T-helper 17 cell (primary cell): ENCODE measurements around the gene DNAI2. TPM values are rescaled to one million over a fixed set of nuclear protein-coding genes. Genes with fewer than 3 reads are reported as not detected.

Experiments
- ATAC-seq: fragments of 150-1000 bp; cut with Tn5 transposase; 2 replicates; pipeline ENCODE4 v1.10.0; 2021; ENCODE audit warnings: mild to moderate bottlenecking, moderate library complexity
- DNase-seq, 3 donors: peaks; one replicate each; pipeline versions ENCODE4 v3.0.0 to v3.0.0-alpha.2; 2020 to 2021
- H3K9me3 ChIP-seq: one replicate; pipeline ENCODE4 v1.7.0; 2013; ENCODE audit warnings: low read length, mild to moderate bottlenecking; ENCODE audit not compliant: control insufficient read depth, poor library complexity, severe bottlenecking
- H3K27ac Mint-ChIP-seq: one replicate; pipeline ENCODE4 v1.8.0; 2022; ENCODE audit warnings: mild to moderate bottlenecking, moderate library complexity, mixed read lengths
- H3K27me3 Mint-ChIP-seq: one replicate; pipeline ENCODE4 v1.8.0; 2022; ENCODE audit warnings: mixed read lengths
- H3K36me3 Mint-ChIP-seq: one replicate; pipeline ENCODE4 v1.8.0; 2022; ENCODE audit warnings: low read depth, mixed read lengths
- H3K4me1 Mint-ChIP-seq: one replicate; pipeline ENCODE4 v1.8.0; 2022; ENCODE audit warnings: mild to moderate bottlenecking, mixed read lengths
- H3K4me3 Mint-ChIP-seq: one replicate; pipeline ENCODE4 v1.8.0; 2022; ENCODE audit warnings: mild to moderate bottlenecking, moderate library complexity, mixed read lengths
- total RNA-seq, 4 donors: library from RNA in 2 of 4; stranded (reverse) in 2 of 4; gene quantifications; one replicate each; pipeline ENCODE4 v1.2.3 and lab custom pipeline; 2022 to 2026

DNAI2 gene
- total RNA-seq, 2 donors from 2014 or later: 4.1 to 4.2 TPM

DNA sequence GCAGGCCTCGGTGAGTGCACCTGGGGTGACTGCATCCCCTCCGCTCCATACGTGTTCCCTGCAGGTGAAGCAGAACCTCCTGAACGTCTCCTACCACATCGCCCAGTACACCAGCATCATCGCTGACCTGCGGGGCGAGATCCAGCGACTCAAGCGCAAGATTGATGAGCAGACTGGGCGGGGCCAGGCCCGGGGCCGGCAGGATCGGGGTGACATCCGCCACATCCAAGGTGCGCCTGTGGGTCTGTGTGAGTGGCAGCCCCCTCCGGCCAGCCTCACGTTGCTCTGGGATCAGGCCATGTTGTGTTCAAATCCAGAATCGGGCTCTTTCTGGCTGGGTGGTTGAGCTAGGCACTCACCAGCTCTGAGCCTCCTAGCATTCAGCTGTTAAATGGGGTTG, 75.1 kb downstream of the DNAI2 start:
- Mint-ChIP-seq H3K27me3 (peaks cover 45% of the 10 kb centered on the region), H3K36me3 (no peaks in the 10 kb centered on the region), H3K4me3 (no peak overlapping the region), H3K27ac (no peak overlapping the region), H3K4me1 (peaks cover 5% of the 10 kb centered on the region)
- ATAC-seq: no peak
- no peak for DNase-seq
- H3K9me3 ChIP-seq: no peaks in the 10 kb centered on the region

DNA sequence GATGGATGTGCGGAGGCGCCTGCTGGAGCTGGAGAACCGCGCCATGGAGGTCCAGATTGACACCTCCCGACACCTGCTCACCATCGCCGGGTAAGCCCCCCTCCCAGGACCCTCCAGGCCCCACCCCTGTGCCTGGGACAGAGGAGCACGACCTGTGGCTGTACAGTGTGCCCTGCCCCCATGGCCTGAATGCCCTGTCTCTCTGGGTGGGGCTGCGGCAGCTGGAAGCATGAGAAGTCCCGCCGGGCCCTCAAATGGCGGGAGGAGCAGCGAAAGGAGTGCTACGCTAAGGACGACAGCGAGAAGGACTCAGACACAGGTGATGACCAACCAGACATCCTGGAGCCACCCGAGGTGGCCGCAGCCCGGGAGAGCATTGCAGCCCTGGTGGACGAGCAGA, 76.5 kb downstream of the DNAI2 start:
- Mint-ChIP-seq H3K4me3 (no peak overlapping the region), H3K4me1 (peaks cover 7% of the 10 kb centered on the region), H3K27me3 (peaks cover 54% of the 10 kb centered on the region), H3K36me3 (no peaks in the 10 kb centered on the region), H3K27ac (no peak overlapping the region)
- ATAC-seq (no peak), DNase-seq (no peak)
- H3K9me3 ChIP-seq: no peaks in the 10 kb centered on the region

DNA sequence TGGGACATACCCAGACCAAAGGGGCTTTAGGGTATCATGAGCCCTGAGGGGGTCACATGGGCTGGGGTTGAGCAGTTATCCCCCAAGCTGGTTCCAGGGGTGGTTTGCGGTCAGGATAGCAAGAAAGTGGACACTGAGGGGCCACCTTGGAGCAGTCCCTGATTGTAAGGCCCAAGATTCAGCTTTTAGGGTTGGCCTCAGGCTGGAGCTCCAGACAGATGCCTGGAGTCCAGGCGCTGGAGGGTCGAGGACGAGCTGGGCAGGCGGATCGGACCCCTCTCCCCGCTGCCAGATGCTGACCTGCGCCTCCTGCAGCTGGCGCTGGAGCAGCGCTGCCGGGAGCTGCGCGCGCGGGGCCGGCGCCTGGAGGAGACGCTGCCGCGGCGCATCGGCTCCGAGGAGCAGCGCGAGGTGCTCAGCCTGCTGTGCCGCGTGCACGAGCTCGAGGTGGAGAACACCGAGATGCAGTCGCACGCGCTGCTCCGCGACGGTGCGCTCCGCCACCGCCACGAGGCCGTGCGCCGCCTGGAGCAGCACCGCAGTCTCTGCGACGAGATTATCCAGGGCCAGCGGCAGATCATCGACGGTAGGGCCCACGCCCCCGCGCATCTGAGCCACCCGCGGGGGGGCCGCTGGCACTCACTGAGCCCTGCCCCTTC, 77.6 kb downstream of the DNAI2 start:
- peaks cover 63% of the 10 kb centered on the region for H3K27me3 Mint-ChIP-seq
- peaks cover 7% of the 10 kb centered on the region for H3K4me1 Mint-ChIP-seq
- no peaks in the 10 kb centered on the region for H3K36me3 Mint-ChIP-seq
- H3K9me3 ChIP-seq: no peaks in the 10 kb centered on the region
- peak overlapping the region; percentile 49 for H3K4me3 Mint-ChIP-seq
- DNase-seq (no peak), ATAC-seq (peak; percentile 44)
- H3K27ac Mint-ChIP-seq: no peak overlapping the region

DNA sequence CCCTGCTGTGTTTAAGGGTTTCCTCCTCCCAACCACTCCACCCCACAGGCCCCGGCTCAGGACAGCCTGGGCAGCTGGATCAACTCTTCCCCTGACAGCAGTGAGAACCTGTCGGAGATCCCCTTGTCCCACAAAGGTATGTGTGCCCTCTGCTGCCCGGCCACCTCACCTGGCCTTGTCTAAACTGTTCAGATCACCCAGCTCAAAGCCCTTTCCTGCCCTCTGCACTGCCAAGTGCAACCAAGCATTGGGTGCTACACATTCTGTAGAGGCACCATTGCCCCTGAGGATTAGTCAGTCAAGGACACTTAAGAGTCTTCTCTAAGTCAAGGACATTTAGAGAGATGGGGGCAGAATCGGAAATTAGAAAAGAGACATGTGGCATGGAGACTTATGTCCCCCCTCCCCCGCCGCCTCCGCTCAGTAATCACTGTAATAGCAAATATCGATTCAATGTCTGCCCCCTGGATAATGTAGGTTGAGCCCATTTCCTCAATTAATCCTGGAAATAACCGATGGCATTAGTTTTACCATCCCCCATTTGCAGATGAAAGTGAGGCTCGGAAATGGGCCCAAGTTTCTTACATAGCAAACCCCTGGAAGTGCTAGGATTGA, 79.5 kb downstream of the DNAI2 start:
- no peak overlapping the region for H3K4me3 Mint-ChIP-seq
- H3K4me1 Mint-ChIP-seq: peaks cover 8% of the 10 kb centered on the region
- peaks cover 59% of the 10 kb centered on the region for H3K27me3 Mint-ChIP-seq
- ATAC-seq: no peak
- DNase-seq: no peak
- H3K27ac Mint-ChIP-seq: no peak overlapping the region
- H3K9me3 ChIP-seq: no peaks in the 10 kb centered on the region
- H3K36me3 Mint-ChIP-seq: no peaks in the 10 kb centered on the region

DNA sequence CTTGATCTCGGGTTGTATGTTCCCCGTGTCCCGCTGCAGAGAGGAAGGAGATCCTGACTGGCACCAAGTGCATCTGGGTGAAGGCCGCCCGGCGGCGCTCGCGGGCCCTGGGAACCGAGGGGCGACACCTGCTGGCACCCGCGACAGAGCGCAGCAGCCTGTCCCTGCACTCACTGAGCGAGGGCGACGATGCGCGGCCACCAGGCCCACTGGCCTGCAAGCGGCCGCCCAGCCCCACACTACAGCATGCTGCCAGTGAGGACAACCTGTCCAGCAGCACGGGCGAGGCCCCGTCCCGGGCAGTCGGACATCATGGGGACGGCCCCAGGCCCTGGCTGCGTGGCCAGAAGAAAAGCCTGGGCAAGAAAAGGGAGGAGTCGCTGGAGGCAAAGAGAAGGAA, 80.1 kb downstream of the DNAI2 start:
- Mint-ChIP-seq H3K36me3 (no peaks in the 10 kb centered on the region), H3K4me3 (no peak overlapping the region), H3K27ac (no peak overlapping the region), H3K4me1 (peaks cover 9% of the 10 kb centered on the region), H3K27me3 (peaks cover 57% of the 10 kb centered on the region)
- ATAC-seq (peak; percentile 73), DNase-seq (peak; percentile 33 to 47 (median 43))
- no peaks in the 10 kb centered on the region for H3K9me3 ChIP-seq

DNA sequence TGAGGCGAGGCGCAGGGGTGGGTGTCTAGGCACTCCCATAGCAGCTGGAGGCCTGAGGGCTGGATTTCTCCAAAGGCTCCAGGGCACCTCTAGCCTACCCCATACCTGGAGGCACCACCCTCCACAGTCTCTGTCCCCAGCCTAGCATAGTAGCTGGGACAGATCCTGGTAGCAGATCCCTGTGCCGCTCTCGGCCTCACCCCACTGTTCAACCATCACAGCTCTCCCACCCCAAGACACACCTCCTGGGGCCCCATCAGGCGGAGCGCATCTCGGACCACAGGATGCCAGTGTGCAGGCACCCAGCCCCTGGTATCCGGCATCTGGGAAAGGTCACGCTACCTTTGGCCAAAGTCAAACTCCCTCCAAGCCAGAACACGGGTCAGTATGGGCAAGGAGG, 80.5 kb downstream of the DNAI2 start:
- H3K4me1 Mint-ChIP-seq: peaks cover 9% of the 10 kb centered on the region
- no peak for DNase-seq
- no peak overlapping the region for H3K4me3 Mint-ChIP-seq
- H3K27me3 Mint-ChIP-seq: peaks cover 59% of the 10 kb centered on the region
- no peaks in the 10 kb centered on the region for H3K9me3 ChIP-seq
- no peak overlapping the region for H3K27ac Mint-ChIP-seq
- H3K36me3 Mint-ChIP-seq: no peaks in the 10 kb centered on the region
- ATAC-seq: no peak

DNA sequence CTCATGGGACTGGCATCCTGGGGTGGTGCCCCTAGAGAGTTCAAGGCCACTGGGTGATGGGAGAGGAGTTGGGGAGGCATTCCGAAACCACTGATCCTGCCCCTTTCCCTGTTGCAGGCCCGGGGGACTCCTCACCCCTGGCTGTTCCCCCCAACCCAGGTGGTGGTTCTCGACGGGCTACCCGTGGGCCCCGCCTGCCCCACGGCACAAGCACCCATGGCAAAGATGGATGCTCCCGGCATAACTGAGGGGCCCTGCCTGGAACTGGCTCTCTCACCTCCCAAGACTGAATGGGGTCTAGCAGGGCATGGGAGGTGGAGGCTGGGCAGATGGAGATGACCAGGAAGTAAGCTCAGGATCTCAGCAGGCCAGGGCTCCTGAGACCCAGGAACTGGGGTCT, 81.0 kb downstream of the DNAI2 start:
- Mint-ChIP-seq H3K27me3 (peaks cover 61% of the 10 kb centered on the region), H3K27ac (no peak overlapping the region), H3K36me3 (no peaks in the 10 kb centered on the region), H3K4me1 (peaks cover 9% of the 10 kb centered on the region), H3K4me3 (no peak overlapping the region)
- H3K9me3 ChIP-seq: no peaks in the 10 kb centered on the region
- no peak for ATAC-seq
- no peak for DNase-seq

DNA sequence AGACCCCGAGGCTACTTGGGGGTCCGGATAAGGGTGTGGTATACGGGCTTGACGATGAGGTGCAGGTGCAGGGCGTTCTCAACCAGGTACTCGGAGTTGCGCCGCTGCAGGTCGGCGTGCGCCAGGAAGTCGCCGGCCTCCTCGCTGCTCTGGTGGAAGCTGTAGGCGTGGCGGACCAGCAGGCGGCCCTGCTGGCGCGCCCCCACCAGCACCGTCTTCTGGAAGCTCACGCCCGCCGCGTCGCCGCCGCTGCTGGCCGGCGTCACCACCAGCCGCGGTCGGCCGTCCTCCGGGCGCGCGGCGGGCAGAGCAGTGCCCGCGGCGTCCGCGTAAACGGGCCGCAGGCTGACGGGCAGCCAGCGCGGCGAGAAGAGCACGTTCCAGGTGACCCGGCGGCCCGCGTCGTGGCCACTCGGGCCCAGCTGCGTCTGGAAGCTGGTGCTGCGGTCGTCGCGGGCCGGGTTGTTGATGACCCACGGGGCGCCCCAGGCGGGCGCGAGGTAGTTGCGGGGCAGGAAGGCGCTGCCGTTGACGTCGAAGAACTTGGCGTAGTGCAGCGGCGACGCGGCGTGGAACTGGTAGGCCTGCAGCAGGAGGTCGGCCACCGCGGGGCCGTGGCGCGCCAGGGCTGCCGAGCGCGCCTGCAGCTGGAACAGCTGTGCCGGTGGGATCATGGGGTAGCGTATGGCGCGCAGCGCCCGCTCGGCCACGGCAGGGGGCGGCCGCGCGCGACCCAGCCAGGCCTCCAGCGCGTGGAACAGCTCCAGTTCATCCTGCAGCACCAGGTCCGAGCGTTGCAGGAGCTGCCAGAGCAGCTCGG, 82.8 kb downstream of the DNAI2 start:
- ATAC-seq (peak; percentile 45), DNase-seq (no peak)
- no peak overlapping the region for H3K27ac Mint-ChIP-seq
- peaks cover 9% of the 10 kb centered on the region for H3K4me1 Mint-ChIP-seq
- no peaks in the 10 kb centered on the region for H3K36me3 Mint-ChIP-seq
- H3K9me3 ChIP-seq: no peaks in the 10 kb centered on the region
- H3K27me3 Mint-ChIP-seq: peaks cover 65% of the 10 kb centered on the region
- peak overlapping the region; percentile 53 for H3K4me3 Mint-ChIP-seq

DNA sequence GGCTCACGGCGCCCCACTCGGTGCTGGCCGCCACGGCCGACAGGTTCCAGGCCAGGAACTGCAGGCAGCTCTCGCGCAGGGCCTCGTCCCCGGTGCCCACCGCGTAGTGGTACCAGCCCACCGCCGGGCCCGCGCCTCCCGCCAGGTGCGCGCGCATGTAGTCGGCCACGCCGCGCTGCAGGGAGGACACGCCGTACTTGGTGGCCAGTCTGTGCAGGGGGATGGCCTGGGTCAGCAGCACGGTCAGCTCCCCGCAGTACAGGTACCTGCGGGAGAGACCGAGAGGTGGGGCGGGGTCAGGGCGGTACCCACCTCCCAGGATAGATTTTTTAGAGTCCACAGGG, 83.4 kb downstream of the DNAI2 start:
- no peak for ATAC-seq
- Mint-ChIP-seq H3K4me3 (no peak overlapping the region), H3K4me1 (peaks cover 7% of the 10 kb centered on the region), H3K27ac (no peak overlapping the region), H3K27me3 (peaks cover 65% of the 10 kb centered on the region), H3K36me3 (no peaks in the 10 kb centered on the region)
- H3K9me3 ChIP-seq: no peaks in the 10 kb centered on the region
- no peak for DNase-seq

DNA sequence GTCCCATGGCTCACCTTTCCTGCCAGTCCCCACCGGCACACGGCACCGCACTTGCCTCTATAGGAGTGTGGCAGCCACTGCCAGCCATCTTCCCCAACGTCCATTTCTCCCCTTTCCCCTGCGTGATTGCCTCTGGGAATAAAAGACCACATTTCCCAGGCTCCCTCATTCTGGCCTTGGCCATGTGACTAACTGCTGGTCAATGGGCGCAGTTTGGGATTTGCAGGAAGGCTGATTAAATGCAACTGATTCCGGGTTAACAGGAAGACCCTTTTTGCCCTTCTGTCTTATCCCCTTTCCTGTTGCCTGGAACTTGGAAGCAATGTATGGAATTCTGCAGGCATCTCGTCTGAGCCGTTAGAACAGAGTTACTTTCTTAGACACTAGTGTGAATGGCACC, 84.7 kb downstream of the DNAI2 start:
- no peaks in the 10 kb centered on the region for H3K9me3 ChIP-seq
- Mint-ChIP-seq H3K36me3 (no peaks in the 10 kb centered on the region), H3K27me3 (peaks cover 61% of the 10 kb centered on the region), H3K4me1 (peaks cover 7% of the 10 kb centered on the region), H3K27ac (no peak overlapping the region), H3K4me3 (peak overlapping the region; percentile 71)
- DNase-seq (no peak), ATAC-seq (no peak)

DNA sequence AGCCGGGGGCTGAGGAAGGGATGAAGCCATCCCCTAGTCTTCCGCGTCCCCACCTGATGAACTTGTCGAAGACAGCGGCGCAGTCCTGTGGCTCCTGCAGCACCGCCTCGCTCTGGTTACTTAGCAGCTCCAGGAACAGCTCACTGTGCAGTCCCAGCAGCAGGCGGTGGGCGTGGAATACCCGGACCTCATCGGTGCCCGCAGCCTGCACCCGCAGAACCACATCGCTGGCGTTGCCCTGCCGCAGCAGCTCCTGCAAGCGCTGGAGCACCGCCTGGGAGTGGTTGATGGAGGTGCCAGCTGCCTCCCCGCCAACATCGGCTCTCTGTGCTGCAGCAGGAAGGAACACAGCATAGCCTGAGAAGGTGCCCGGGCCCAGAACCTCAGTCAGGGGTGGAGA, 85.9 kb downstream of the DNAI2 start:
- no peak overlapping the region for H3K27ac Mint-ChIP-seq
- DNase-seq (no peak), ATAC-seq (no peak)
- H3K4me3 Mint-ChIP-seq: no peak overlapping the region
- peaks cover 49% of the 10 kb centered on the region for H3K27me3 Mint-ChIP-seq
- H3K4me1 Mint-ChIP-seq: peaks cover 2% of the 10 kb centered on the region
- no peaks in the 10 kb centered on the region for H3K9me3 ChIP-seq
- no peaks in the 10 kb centered on the region for H3K36me3 Mint-ChIP-seq

DNA sequence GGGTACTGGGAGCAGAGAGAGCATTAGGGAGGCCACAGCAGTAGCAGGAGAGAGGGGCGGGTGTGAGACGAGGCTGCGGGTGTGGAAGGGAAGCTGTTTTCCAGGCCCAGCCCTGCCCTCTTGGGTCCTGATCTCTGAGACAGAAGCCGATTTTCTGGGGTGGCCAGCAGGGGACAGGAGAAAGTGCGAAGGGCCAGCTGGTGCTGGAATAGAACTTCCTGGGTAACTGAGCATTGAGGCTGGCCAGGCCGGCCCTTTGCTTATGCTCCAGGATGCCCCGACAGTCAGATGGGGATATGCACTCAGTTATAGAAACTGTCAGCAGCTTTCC, 86.8 kb downstream of the DNAI2 start:
- Mint-ChIP-seq H3K36me3 (no peaks in the 10 kb centered on the region), H3K27me3 (peaks cover 46% of the 10 kb centered on the region), H3K27ac (no peak overlapping the region), H3K4me3 (no peak overlapping the region), H3K4me1 (peaks cover 2% of the 10 kb centered on the region)
- ATAC-seq (no peak), DNase-seq (no peak)
- no peaks in the 10 kb centered on the region for H3K9me3 ChIP-seq

DNA sequence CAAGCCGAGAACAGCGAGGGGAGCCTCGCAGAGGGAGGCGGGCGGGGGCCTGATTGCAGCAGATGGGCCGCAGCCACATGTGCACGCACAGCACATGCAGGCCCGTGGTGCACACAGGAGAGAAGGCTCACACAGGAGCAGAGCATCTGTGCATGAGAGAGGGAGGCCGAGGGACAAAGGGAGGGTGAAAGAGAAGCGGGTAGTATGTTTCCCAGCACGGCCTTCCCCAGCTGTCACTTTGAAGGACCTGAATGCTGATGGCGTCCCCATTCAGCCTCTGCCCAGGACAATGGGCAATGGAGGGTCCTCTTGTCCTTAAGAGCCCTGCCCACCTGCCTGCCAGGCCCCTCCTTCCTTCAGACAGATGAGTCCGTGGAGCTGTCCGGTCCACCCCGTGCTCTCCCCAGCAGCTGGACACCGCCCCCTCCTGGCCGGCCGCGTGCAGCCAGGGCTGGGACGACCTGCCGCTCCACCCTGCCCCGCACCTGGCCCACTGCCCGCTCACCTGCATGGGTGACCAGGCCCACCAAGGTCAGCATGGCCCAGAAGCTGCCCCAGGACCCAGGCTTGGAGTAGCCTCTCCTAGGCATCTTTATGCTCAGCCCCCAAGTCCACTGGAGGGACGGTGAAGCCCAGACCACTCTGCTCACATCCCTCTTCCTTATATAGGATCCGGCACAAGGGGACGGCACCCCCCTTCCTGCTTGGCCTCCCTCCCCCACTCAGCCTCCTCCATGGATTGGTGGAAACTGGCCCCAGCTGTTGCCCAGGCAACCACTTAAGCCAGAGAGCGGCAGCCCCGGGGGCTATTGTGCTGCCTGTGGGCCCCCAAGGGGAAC, 87.4 kb downstream of the DNAI2 start, which contains the start of gene BTBD17:
Gene BTBD17, minus strand, starts transcription at position 639 of the 839 bp plus-strand sequence. Its CDS starts 49 bp downstream, at position 590.
- Mint-ChIP-seq H3K4me1 (peaks cover 2% of the 10 kb centered on the region), H3K27me3 (peaks cover 42% of the 10 kb centered on the region), H3K4me3 (no peak within 1 kb of the TSS), H3K27ac (no peak within 1 kb of the TSS), H3K36me3 (no peaks in the 10 kb centered on the region)
- H3K9me3 ChIP-seq: no peaks in the 10 kb centered on the region
- DNase-seq (peak in 2 of 3 donors; percentile 23 to 31), ATAC-seq (peak; percentile 59)
